ENCODE results near the gene TMEM178B.

DNA sequence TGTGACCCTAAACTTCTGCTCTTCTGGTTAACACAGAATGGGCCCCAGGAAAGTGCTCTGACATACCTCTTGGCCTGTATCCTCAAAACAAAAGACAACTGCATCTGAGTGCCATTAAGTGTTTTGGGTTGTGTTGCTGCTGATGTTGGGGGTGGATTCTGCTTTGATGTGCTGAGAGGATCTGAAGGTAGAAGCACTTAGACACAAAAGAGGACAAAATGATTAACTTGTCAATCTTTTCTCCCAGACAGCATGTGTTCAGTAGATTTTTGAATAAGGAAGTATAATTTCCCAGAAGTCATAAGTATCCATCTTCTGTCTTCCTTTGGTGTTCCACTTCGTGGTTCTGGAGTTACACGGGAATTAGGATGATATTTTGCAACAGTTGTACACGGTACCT lies 16.1 kb upstream of the TMEM178B start:
- TF ChIP-seq EP300 (IDR thresholded peaks at IDR 0.05; ENCODE audit: low read depth in 2 of 2, low read length in 2 of 2) (no peak), EP300 (CRISPR knock-in tag; IDR thresholded peaks at IDR 0.05; ENCODE audit: borderline replicate concordance) (no peak), SP4 (CRISPR knock-in tag; IDR thresholded peaks at IDR 0.05) (no peak), KDM5B (CRISPR knock-in tag; IDR thresholded peaks at IDR 0.05; ENCODE audit: borderline replicate concordance) (no peak), RAD51 (IDR thresholded peaks at IDR 0.05; ENCODE audit: borderline replicate concordance) (no peak)

Data from HepG2 (cell line).